GM12864 (cell line): ENCODE results near the gene PCNX2.

ENCODE experiments used
- DNase-seq: peaks from one replicate; pipeline ENCODE4 v3.0.0-alpha.2; 2011; ENCODE audit warnings: low read depth
- H3K4me3 ChIP-seq: 2 replicates; pipeline ENCODE4 v1.5.1; 2011; ENCODE audit warnings: mild to moderate bottlenecking, low read depth, low read length, control low read depth
- CTCF ChIP-seq: IDR thresholded peaks from 2 replicates; pipeline ENCODE4 v1.5.1; 2011; ENCODE audit warnings: low read depth, mild to moderate bottlenecking, moderate library complexity, low read length, control low read depth, inconsistent platforms; ENCODE audit errors: missing control alignments

Gene PCNX2

GRCh38 chr1:232954594-232955365 lies 340.7 kb downstream of the PCNX2 start:
- TF ChIP-seq CTCF: no peak
- DNase-seq: no peak
- no peak overlapping the region for H3K4me3 ChIP-seq

GRCh38 chr1:232952514-232953499 lies 342.7 kb downstream of the PCNX2 start:
- no peak for DNase-seq
- H3K4me3 ChIP-seq: no peak overlapping the region
- TF ChIP-seq CTCF: peak; percentile 90

DNA sequence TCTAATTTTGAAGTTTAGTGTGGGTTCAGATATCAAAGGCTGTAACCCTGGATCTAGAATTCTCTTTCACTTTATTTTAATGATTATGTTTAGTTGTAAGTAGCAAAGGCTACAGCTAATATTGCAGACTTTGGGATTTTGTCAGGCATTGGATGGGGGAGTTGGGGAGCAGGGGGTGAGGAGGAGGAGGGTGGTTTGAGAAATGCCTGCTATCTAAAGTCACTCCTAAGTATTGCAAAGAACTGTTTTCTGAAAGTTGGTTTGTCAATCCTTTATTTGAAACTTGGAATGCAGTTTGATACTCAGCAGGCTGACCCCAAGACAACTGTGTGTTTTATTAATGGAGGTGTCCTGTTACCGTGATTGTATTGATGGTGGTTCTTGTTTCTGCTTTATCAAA lies 343.9 kb downstream of the PCNX2 start:
- no peak for TF ChIP-seq CTCF
- no peak for DNase-seq
- H3K4me3 ChIP-seq: peak overlapping the region; percentile 84; the same call in 1 of the 2 replicates

DNA sequence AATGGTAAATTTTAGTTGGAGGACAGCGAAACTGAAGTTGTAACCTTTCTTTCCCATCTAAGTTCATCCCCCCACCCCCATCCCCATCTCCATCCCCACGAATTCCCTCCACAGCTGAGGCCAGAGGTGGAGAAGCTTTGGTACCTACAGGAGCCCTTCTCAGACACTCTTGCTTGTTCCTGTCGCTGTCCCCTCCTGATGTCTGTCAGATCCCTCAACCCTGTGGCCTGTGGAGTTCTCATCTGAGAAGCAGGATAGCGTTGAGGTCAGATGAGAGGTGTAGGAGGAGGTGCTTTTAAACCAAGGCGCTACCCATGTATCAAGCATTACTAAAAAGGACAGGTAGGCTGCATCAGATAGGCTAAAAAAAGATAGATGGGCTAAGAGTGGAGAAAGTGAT lies 344.3 kb downstream of the PCNX2 start:
- no peak for TF ChIP-seq CTCF
- DNase-seq: no peak
- peak overlapping the region; percentile 84 for H3K4me3 ChIP-seq

DNA sequence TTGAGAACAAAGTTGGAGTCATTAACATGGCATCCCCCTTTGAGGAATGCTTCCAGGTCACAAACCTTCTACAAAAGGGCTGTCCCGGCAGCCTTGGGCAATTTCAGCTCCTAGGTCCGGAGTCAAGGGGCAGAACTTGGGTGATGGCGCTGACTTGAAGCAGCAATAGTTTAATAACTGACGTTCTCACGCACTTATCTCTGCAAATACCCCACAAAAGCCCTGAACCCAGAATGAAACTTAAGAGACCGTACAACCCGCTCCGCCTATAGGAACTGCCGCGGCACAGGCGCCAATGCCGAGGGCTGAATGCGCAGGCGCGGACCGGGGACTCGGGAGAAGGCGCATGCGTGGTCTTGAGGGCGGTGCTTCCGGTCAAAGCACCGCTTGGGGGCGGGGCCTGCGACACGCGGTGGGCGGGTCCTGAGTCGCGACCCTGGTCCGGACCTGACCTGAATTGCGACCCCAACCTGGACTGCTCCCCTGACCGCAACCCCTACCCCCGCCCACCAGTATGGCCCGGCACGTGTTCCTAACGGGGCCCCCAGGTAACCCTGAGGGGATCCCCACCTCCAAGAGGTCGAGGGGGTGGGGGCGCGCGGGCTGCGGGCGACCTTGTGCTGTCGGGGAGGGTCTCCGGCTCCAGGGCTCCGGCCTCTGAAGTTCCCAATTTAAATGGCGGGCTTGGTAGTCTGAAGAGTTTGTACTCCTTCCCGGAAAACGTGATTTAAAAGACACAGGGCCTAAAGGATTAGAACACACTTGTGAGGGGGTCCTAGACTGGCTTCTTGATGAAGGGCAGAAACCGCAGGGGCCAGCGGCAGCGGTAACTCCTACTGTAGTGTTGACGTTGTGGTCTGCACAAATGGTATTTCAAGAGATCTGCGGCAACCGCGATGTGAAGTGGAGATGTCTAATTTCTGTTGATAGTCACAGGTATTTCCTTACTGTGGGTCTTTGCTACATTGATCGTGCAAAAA lies 345.0 kb downstream of the PCNX2 start, which contains the start of gene NTPCR:
NTPCR (plus strand) TSS at position 415 of the 980 bp plus-strand sequence; CDS start at position 515, 100 bp downstream.
- peak; percentile 78 for DNase-seq
- H3K4me3 ChIP-seq: peak within 1 kb of the TSS; percentile 84
- TF ChIP-seq CTCF: no peak

- H3K4me3 ChIP-seq: peak overlapping the region; percentile 84
- no peak for DNase-seq
- TF ChIP-seq CTCF: no peak
Observed at GRCh38 chr1:232949636-232950196, 345.8 kb downstream of the PCNX2 start.
